Fibroblast of skin of abdomen (primary cell): ENCODE data around the gene PKNOX2.

ENCODE experiments used
- DNase-seq: peaks from one replicate; pipeline ENCODE4 v3.0.0-alpha.2; 2013

The PKNOX2 gene

GRCh38 chr11:125389339-125390166 lies 225.0 kb downstream of the PKNOX2 start:
- DNase-seq, result no peak

- peak; percentile 51 for DNase-seq
These were observed 226.4 kb downstream of the PKNOX2 start for GRCh38 chr11:125390946-125391345.

DNA sequence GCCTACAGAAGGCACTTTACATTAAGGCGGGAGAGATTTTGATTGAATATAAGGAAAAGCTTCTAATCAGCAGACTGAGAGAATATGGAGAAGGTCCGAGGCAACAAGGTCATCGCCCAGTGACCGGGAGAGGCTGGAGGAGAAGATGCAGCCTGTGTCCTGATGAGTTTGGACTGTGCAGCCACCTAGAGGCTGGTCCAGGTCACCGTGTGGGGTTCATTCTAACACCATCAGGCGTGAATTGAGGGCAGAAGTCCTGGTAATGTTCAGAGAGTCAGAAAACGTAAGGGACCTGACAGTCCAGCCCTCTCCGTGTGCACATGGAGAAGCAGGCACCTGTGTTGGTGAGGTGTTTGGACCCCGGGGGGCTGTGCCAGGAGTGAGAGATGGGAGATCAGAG lies 228.8 kb downstream of the PKNOX2 start:
- no peak for DNase-seq

- DNase-seq, result no peak
These were observed 229.7 kb downstream of the PKNOX2 start for GRCh38 chr11:125394296-125394695.

DNA sequence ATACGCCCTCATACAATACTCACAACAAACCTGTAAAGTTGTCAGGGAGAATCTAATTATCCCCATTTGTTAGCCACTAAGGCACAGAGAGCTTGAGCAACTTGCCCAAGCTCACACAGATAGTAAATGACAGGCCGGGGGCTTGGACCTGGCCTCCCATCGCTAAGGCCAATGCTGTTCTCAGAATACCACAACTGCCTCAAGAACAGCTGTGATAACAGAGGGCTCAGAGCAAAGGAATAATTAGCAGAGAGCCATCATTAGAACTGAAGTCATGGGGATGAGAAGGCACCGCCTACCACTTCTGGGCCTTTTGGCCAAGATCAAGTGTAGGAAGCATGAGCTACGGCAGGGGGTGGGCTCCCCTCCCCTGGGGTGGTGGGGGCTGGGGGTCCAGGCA lies 232.9 kb downstream of the PKNOX2 start:
- DNase-seq, result no peak

- DNase-seq, result no peak
These were observed 233.9 kb downstream of the PKNOX2 start for GRCh38 chr11:125398475-125398874.

GRCh38 chr11:125398994-125399640 lies 234.6 kb downstream of the PKNOX2 start:
- no peak for DNase-seq

DNA sequence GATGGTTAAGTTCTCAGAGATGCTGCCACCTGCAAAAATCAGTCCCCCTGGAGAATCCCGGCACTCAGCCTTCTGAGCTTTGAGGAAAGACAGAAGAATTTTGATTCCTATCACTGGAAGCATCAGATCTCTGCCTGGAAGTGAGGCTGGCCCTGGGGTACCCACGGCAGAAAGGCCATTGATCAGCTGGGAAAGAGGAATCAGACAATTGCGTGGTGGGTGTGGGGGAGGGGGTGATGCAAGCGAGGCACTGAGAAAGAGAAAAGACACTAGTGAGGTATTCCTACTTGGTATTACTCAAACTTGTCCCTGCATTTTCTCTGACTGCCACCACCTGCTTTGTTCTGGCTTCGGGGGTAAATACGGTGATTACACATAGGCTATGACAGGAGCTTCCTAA lies 235.4 kb downstream of the PKNOX2 start:
- no peak for DNase-seq

- no peak for DNase-seq
These were observed 236.7 kb downstream of the PKNOX2 start for GRCh38 chr11:125401235-125401634.

- peak; percentile 24 for DNase-seq
These were observed 237.2 kb downstream of the PKNOX2 start for GRCh38 chr11:125401746-125402145.

GRCh38 chr11:125402435-125402834 lies 237.9 kb downstream of the PKNOX2 start:
- peak; percentile 61 for DNase-seq

DNA sequence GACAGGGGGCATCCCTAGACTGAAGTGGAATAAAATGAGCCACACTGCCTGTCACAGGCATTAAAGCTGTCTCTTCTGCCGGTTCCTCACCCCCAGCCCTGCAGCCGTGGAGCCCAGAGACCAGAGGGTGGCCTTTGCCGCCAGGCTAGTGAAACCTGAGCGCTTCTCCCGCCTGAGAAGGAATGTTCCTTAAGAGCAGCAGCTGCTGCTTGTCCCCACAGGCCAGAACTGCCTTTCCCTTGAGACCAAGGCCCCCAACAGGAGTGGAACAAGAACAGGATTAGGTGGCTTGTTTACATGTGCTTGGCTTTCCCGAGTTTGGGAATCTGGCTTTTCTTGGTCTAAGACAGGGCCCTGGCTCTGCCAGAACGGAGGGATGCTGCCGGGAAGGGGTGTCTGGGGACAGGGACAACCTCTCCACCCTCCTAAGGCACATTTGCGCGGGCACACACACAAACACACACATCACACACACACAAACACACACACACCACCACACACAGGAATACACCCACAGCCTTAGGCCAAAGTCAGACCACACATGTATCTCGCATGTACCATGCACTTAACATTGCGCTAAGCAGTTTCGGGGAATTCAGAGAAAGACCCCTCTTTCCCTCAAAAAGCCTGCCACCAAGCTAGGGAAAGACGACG lies 239.7 kb downstream of the PKNOX2 start:
- no peak for DNase-seq

DNA sequence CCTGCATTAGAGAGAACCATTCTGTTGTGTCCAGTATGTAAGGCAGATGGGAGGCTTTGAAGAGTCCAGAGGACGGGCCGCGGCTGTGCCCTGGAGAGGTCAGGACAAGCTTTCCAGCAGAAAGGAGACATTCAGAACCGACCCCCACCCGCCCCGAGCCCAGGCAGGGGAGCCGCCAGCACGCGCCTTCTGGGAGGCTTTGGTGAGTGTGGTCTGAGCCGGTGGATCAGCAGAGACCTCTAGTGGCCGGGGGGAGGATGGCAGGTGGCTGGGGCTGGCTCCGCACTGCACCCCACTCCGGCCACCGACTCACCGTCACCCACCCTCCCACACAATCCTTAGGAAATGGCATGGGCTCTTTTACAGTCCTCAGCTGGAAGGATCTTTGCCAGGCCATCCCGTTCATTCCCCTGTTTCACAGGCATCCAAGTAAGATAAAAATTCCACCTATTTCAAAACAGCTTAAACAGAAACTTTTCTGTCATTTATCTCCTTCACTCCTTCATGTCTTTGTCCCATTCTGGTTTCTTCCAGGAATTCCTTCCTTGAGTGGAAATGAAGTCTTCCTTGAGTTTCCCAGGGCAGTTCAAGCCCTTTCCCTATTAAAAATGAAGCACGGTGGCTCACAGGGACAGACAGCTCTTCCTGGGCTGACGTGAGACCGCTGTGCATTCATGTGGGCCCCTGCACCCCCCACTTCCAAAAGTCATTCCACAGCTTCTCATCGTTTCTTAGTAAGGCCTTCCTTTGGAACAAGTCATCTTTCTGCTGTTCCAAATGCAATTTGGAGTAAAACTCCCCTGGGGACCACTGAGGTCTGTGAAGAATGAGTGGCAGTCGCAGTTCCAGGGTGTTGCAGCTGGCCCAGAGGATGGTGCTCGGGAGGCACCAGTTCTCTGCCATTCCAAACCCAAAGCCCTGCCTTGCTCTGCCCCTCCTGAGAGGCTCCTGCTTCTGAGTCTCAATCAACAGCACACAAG lies 240.6 kb downstream of the PKNOX2 start:
- DNase-seq, result peak; percentile 45

DNA sequence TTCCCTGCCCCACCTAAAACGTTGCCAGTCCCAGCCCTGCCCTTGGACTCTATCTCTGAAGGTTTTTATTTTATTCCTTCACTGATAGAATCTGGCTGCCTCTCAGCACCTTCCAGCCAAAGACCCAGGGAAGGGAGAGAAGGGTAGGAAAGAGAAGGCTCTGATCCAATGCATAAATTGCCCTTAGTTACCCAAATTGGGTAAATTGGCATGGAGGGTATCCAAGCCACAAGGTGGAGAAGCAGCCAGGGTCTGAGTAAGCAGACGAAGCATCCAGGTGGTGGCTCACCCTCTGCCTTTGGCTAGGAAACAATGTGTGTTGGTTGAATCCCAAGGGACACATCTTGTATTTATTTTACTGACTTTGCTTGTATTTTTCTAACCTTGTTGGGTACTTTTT lies 242.5 kb downstream of the PKNOX2 start:
- DNase-seq, result no peak

DNA sequence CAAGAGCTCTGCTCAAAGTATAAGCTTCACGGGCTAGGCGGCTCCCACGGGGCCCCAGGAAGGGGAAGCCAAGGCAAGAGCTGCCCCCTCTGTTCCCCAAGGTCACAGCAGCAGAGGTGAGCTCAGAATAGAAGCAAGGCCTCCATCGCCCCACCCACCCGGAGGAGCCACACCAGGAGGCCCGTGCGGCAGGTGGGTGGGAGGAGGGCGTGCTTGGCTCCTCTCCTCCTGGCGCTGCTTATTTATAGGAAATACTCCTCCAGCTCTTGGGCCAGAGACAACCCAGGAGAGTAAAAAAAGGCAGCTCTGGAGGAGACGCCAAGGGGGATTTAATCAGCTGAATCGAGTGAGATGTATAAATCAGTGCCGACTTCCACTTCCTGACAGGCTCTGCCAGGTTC lies 243.8 kb downstream of the PKNOX2 start:
- DNase-seq, result no peak

GRCh38 chr11:125410091-125410490 lies 245.5 kb downstream of the PKNOX2 start:
- peak; percentile 11 for DNase-seq

DNA sequence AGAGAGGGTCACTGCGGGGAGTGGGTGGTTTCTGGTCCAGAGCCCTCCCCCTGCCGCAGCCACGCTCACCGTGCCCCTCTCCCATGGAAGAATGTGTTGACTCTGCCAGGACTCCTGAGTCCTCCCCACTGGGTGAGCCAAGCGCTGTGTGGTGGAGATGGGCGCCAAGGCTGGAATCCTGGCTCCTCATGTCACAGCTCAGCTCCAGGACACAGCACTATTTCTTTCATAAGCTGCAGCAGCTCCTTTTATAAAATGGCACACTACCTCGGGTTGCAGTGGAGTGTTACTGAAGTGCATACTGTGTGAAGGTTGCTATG lies 247.6 kb downstream of the PKNOX2 start:
- DNase-seq, result no peak

GRCh38 chr11:125412509-125412908 lies 248.0 kb downstream of the PKNOX2 start:
- no peak for DNase-seq

DNA sequence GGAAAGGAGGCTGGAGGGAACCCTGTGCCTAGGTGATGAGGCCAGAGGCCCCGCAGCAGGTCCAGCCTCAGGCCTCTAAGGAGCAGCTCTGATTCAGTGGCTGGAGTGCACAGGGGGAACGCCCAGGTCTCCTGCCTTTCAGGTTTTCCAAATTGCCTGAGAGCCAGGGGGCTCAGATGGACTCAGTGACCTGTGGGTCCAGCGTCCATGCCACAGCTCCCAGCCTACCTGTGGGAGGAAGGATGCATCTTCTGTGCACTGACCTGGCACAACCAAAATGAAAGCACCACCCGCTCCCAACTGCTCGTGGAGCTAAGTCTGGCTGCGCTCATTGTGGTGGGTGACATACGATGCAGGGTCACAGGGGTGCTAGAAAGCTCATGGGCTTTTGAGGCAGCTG lies 248.7 kb downstream of the PKNOX2 start:
- DNase-seq, result no peak

- no peak for DNase-seq
These were observed 249.6 kb downstream of the PKNOX2 start for GRCh38 chr11:125414121-125414520.

GRCh38 chr11:125416981-125417935 lies 252.7 kb downstream of the PKNOX2 start:
- DNase-seq, result no peak
